ENCODE measurements around the gene JPH4.

JPH4 gene

DNA sequence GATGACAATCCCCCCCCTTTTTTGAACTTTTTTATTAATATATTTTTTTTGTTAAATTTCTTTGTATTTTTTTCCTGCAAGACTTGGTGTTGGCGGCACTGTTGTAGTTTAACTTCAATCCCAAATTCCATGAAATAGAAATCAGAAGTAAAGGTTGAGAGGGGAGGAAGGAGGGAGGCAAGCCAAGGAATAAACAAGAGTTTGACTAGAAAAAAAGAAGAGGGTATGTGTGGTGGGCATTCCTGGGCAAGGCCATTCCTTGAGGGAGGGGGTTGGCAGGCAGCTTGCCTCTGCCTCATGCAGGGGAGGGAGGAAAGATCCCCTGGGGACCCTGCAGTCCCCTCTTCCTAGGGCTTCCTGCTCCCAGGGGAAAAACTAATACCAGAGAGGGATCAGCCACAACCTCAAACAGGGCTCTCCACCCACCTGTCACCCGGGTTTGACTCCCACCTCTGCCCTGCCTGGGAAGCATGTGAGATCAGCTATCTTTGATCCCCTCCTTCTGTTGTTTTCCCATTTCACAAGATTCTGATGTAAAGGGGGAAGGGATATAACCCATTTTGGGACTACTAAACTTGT lies 10.5 kb downstream of the JPH4 start:
- peak overlapping the region; percentile 93 for H2AFZ ChIP-seq (ENCODE audit: low read length, unreplicated experiment)
- H3K79me2 ChIP-seq (ENCODE audit: control insufficient read depth, insufficient read depth, low read length, unreplicated experiment): no peaks in the 10 kb centered on the region
- H3K4me1 ChIP-seq (ENCODE audit: control insufficient read depth, insufficient read depth, low read length, unreplicated experiment): peaks cover 9% of the 10 kb centered on the region
- no peaks in the 10 kb centered on the region for H3K27me3 ChIP-seq (ENCODE audit: insufficient read depth, low read length)
- 0 out of 2 replicates have a peak overlapping the region, but pooled peaks have one; percentile 7 for H3K27ac ChIP-seq (ENCODE audit: low read depth, low read length)
- H3K4me3 ChIP-seq (ENCODE audit: low read depth, low read length): peak overlapping the region; percentile 85
- H3K36me3 ChIP-seq (ENCODE audit: insufficient read depth, low read length): no peaks in the 10 kb centered on the region

DNA sequence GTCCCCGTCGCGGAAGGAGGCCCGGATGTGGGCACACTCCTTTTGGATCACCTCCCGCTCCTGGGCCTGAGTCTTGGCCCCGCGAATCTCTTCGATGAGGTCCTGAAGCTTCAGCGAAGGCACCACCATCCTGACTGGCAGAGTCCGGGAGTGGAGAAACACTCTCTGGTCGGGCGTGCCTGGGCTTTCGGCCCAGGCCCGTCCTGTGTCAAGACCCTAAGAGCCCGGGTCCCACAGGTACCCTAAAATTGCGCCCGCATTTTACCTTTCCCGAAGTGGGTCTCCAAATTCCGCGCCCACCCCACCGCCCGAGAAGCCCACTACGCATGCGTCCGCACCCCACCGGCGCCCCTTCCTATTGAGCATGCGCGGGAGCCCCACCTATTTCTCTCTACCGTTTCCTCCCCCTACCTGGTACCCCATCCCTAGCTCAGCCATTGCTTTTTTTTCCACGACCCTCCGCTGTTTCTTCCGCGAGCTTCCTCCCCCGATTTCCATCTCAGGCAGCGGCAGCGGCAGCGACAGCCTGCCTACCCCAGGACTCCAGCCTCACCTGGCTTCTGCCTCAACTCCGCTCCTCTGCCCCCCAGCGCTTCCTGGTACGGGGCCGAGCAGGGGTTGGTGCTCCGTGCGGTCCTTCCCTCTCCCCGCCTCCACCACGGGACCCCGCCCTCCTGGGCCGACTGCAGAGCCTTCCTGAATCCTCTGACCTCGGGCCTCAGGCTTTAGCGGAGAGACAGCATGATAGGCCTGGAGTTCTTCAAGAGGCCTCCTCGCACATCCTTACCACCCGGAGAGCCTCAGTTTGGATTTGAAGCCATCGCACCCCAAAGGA lies 11.2 kb downstream of the JPH4 start, which contains the start of gene AP1G2:
AP1G2 (minus strand) TSS at position 606 of the 835 bp plus-strand sequence; CDS start at position 129, 477 bp downstream.
- H3K4me3 ChIP-seq (ENCODE audit: low read depth, low read length): peak within 1 kb of the TSS; percentile 85
- no peaks in the 10 kb centered on the region for H3K79me2 ChIP-seq (ENCODE audit: control insufficient read depth, insufficient read depth, low read length, unreplicated experiment)
- H3K27me3 ChIP-seq (ENCODE audit: insufficient read depth, low read length): no peaks in the 10 kb centered on the region
- H2AFZ ChIP-seq (ENCODE audit: low read length, unreplicated experiment): peak within 1 kb of the TSS; percentile 93
- no peaks in the 10 kb centered on the region for H3K36me3 ChIP-seq (ENCODE audit: insufficient read depth, low read length)
- H3K27ac ChIP-seq (ENCODE audit: low read depth, low read length): 0 out of 2 replicates have a peak within 1 kb of the TSS, but pooled peaks have one; percentile 7
- peaks cover 9% of the 10 kb centered on the region for H3K4me1 ChIP-seq (ENCODE audit: control insufficient read depth, insufficient read depth, low read length, unreplicated experiment)

DNA sequence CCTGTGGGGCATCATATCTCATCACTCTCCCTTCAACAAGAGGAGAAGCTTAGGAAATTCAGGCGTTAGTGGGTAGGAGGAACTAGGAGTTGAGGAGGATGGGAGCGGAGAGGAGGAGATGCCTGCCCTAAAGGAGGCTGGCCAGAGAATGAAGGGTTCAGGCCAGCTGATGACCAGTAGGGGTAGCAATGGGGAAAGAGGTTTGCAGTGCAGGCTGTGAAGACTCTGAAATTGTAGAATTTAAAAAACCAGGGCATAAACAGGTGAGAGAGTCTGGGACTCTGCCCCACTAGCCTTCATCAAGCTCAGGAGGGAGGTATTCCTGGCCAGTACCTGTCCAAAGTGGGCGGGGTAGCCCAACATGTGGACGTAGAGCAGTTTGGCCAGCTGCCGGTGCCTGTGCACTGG lies 11.8 kb downstream of the JPH4 start:
- H3K27me3 ChIP-seq (ENCODE audit: insufficient read depth, low read length): no peaks in the 10 kb centered on the region
- H3K4me3 ChIP-seq (ENCODE audit: low read depth, low read length): peak overlapping the region; percentile 85
- H3K79me2 ChIP-seq (ENCODE audit: control insufficient read depth, insufficient read depth, low read length, unreplicated experiment): no peaks in the 10 kb centered on the region
- peak overlapping the region; percentile 93 for H2AFZ ChIP-seq (ENCODE audit: low read length, unreplicated experiment)
- peaks cover 9% of the 10 kb centered on the region for H3K4me1 ChIP-seq (ENCODE audit: control insufficient read depth, insufficient read depth, low read length, unreplicated experiment)
- H3K27ac ChIP-seq (ENCODE audit: low read depth, low read length): no peak overlapping the region
- no peaks in the 10 kb centered on the region for H3K36me3 ChIP-seq (ENCODE audit: insufficient read depth, low read length)

DNA sequence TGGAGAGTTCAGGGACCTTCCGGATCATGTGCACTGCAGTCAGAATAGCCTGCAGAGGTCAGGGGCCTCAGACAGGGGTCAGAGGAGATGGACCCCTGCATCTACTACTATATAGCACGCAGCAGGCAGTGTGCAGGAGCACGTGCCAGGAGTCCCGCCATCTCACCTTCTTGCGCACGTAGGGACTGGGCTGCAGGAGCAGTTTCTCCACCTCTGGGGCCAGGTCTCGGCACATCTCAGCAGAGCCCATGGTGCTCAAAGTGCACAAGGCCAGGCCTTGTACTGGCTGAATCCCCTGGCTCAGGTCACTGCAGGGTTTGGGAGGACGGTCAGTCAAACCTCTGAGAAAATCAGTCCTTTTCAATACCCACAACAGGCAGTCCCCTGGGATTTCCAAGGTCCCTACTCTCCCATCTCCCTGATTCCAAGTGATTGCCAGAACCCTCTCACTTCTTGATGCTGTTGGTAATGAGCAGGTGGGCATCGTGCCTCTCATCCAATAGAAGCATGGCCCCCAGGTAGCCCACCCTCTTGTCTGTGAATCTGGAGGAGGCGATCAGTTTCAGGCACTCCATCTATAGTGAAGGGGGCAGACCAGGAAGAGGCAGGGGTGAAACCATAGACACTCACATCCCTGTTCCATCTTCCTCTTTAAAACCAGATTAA lies 12.3 kb downstream of the JPH4 start:
- Histone ChIP-seq H3K4me3 (ENCODE audit: low read depth, low read length) (peak overlapping the region; percentile 85; the same call in 1 of the 2 replicates), H2AFZ (ENCODE audit: low read length, unreplicated experiment) (no peak overlapping the region)

DNA sequence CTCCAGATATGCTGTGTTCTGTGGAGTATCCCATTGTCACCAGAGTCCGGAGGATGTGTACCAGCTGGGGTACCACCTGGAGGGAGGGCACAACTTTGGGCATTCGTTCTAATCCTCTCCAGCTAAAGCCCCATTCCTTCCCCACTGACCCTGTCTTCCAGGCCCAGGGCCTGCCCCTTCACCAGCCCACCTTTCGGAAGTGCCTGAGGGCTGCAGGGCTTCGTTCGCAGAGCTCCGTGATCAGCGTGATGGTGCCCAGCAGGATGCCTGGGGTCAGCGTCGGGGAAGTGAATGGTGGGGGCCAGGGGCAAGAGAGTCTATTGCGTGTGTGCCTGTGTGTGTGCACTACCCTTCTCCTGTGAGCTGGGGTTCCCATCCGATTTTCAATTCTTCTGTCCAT lies 13.0 kb downstream of the JPH4 start:
- no peaks in the 10 kb centered on the region for H3K36me3 ChIP-seq (ENCODE audit: insufficient read depth, low read length)

More for the DNA sequence above, 12.3 kb downstream of the JPH4 start:
- no peaks in the 10 kb centered on the region for H3K27me3 ChIP-seq (ENCODE audit: insufficient read depth, low read length)
- no peak overlapping the region for H3K27ac ChIP-seq (ENCODE audit: low read depth, low read length)
- H3K36me3 ChIP-seq (ENCODE audit: insufficient read depth, low read length): no peaks in the 10 kb centered on the region
- H3K79me2 ChIP-seq (ENCODE audit: control insufficient read depth, insufficient read depth, low read length, unreplicated experiment): no peaks in the 10 kb centered on the region
- peaks cover 9% of the 10 kb centered on the region for H3K4me1 ChIP-seq (ENCODE audit: control insufficient read depth, insufficient read depth, low read length, unreplicated experiment)

DNA sequence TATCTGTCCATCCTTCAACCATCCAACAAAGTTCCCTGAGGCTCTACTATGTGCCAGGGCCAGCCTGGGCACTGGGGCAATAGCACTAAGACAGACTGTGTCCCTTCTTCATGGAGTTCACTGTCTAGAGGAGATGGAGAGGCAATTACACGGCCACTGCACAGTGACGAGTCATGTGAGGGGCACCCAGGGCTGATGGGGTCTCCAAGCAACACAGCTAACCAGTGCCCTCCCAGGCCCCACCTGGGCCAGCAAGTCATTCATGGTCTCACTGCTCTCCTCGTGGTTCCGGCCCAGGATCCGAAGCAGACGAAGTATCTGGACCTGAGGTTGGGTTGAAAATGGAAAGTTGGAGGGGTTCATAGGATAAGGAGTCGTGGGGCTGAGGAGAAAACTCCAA lies 13.7 kb downstream of the JPH4 start:
- Histone ChIP-seq H3K4me1 (ENCODE audit: control insufficient read depth, insufficient read depth, low read length, unreplicated experiment) (peaks cover 13% of the 10 kb centered on the region), H2AFZ (ENCODE audit: low read length, unreplicated experiment) (no peak overlapping the region), H3K79me2 (ENCODE audit: control insufficient read depth, insufficient read depth, low read length, unreplicated experiment) (no peaks in the 10 kb centered on the region), H3K27me3 (ENCODE audit: insufficient read depth, low read length) (no peaks in the 10 kb centered on the region), H3K4me3 (ENCODE audit: low read depth, low read length) (no peak overlapping the region), H3K36me3 (ENCODE audit: insufficient read depth, low read length) (0 out of 2 replicates have a peak, but pooled peaks cover 4% of the 10 kb centered on the region), H3K27ac (ENCODE audit: low read depth, low read length) (no peak overlapping the region)

More for the DNA sequence above, 13.0 kb downstream of the JPH4 start:
- Histone ChIP-seq H3K27me3 (ENCODE audit: insufficient read depth, low read length) (no peaks in the 10 kb centered on the region), H3K4me1 (ENCODE audit: control insufficient read depth, insufficient read depth, low read length, unreplicated experiment) (peaks cover 9% of the 10 kb centered on the region), H3K4me3 (ENCODE audit: low read depth, low read length) (no peak overlapping the region), H3K27ac (ENCODE audit: low read depth, low read length) (no peak overlapping the region), H2AFZ (ENCODE audit: low read length, unreplicated experiment) (no peak overlapping the region), H3K79me2 (ENCODE audit: control insufficient read depth, insufficient read depth, low read length, unreplicated experiment) (no peaks in the 10 kb centered on the region)

DNA sequence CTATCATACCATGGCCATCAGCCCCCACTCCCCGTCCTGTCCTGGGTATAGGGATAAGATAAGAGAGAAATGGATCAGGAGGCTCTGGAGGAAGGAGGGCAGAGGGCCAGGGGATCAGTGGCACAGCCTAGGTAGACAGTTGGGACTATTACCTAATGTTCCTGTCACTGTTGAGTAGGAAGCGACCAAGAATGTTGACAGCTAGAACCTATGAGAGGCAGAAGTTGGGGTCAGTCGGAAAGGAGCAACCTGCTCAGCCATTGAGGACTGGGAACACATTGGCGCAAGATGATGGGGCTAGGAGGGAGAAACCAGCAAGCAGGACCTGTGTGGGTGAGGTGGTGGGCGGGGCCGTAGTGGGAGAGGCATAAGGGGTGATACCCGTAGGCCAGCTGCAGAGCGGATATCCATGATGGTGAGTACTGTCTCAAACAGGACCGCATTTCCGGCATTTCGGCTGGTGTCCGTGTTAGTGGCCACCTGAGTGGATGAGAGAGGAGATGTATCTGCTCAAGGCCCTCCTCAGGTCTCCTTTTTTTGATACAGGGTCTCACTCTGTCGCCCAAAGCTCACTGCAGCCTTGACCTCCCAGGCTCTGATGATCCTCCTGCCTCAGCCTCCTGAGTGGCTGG lies 14.3 kb downstream of the JPH4 start:
- Histone ChIP-seq H2AFZ (ENCODE audit: low read length, unreplicated experiment) (no peak overlapping the region), H3K79me2 (ENCODE audit: control insufficient read depth, insufficient read depth, low read length, unreplicated experiment) (no peaks in the 10 kb centered on the region), H3K4me1 (ENCODE audit: control insufficient read depth, insufficient read depth, low read length, unreplicated experiment) (peaks cover 17% of the 10 kb centered on the region), H3K4me3 (ENCODE audit: low read depth, low read length) (no peak overlapping the region), H3K27me3 (ENCODE audit: insufficient read depth, low read length) (no peaks in the 10 kb centered on the region), H3K27ac (ENCODE audit: low read depth, low read length) (no peak overlapping the region), H3K36me3 (ENCODE audit: insufficient read depth, low read length) (0 out of 2 replicates have a peak, but pooled peaks cover 4% of the 10 kb centered on the region)

DNA sequence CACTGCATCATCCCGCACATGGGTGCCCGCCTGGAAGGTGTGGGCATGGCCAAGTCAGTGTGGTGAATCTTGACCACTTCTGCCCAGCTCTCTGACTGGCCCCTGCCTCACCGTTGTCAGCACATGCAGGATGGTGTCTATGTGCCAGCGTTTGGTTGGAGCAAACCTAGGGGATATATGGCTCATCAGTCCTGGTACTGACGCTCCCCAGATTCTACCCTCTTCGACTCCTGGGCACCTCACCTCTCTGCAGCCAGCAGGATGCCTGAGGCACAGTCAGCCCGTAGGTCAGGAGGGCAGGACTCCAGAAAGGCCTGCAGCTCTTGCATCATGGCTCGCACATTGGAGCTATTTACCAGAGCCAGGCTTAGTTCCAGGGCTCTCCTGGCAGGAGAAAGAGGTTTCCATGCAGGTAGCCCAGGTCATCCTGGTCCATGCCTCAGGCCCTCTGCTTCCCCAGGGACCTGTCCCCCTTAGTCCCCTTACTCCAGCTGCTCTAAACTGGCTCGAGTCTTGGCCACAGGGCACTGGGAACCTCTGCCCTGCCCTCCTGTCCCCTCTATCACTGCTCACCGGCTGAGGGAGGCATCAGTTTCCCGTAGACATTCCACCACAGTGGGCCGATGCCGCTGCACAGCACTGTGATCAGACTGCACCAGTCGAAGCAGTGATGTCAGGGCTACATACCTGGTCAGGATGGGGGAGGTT lies 15.0 kb downstream of the JPH4 start:
- Histone ChIP-seq H3K4me1 (ENCODE audit: control insufficient read depth, insufficient read depth, low read length, unreplicated experiment) (peaks cover 15% of the 10 kb centered on the region), H3K4me3 (ENCODE audit: low read depth, low read length) (no peak overlapping the region), H3K27ac (ENCODE audit: low read depth, low read length) (no peak overlapping the region), H2AFZ (ENCODE audit: low read length, unreplicated experiment) (no peak overlapping the region), H3K79me2 (ENCODE audit: control insufficient read depth, insufficient read depth, low read length, unreplicated experiment) (no peaks in the 10 kb centered on the region), H3K36me3 (ENCODE audit: insufficient read depth, low read length) (0 out of 2 replicates have a peak, but pooled peaks cover 4% of the 10 kb centered on the region), H3K27me3 (ENCODE audit: insufficient read depth, low read length) (no peaks in the 10 kb centered on the region)

DNA sequence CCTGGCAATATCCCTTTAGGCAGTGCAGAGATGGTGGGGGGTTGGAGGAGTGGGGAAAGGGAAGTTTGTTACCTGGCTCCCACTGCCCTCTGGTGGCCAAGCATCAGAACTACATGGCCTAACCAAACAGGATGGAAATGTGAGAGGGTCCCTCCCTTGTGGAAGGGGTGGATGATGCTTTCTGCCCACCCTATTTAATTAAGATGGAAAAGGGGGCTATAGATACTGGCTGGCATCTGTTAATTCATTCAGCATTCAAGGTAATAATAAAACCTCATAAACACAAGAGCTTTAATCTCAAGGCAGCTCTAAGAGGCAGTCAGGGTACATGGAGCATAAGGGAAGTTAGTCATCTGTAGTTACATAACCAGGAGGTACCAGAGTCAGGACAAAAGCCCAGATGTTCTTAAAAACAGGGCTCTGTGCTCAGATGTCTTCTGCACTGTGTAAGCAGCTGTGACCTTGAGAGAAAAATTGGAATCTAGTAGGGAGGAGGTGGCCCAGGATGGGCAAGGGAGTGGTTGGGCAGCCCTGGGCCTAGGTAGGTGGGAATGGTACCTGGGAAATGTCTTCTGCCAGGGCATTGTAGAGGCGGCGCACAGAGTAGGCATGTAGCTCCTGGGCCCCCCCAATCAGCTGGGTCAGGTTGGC lies 15.6 kb downstream of the JPH4 start:
- Histone ChIP-seq H3K4me3 (ENCODE audit: low read depth, low read length) (no peak overlapping the region), H3K4me1 (ENCODE audit: control insufficient read depth, insufficient read depth, low read length, unreplicated experiment) (peaks cover 8% of the 10 kb centered on the region), H3K27me3 (ENCODE audit: insufficient read depth, low read length) (no peaks in the 10 kb centered on the region), H3K36me3 (ENCODE audit: insufficient read depth, low read length) (0 out of 2 replicates have a peak, but pooled peaks cover 4% of the 10 kb centered on the region), H2AFZ (ENCODE audit: low read length, unreplicated experiment) (no peak overlapping the region), H3K27ac (ENCODE audit: low read depth, low read length) (no peak overlapping the region), H3K79me2 (ENCODE audit: control insufficient read depth, insufficient read depth, low read length, unreplicated experiment) (peaks cover 5% of the 10 kb centered on the region)

Data from ACC112 (cell line).